H1 (cell line): Measurements from ENCODE around the gene NCK2. TPM values are rescaled to one million over a fixed set of nuclear protein-coding genes. Genes with fewer than 3 reads are reported as not detected.

ENCODE experiments used
- CTCF ChIA-PET: fragments of 300-600 bp; sonication (Branson Sonifier 250); formaldehyde crosslinking; loops from one replicate; lab custom pipeline; 2021; ENCODE audit not compliant: partially characterized antibody; lab: Charles Lee
- POLR2A ChIA-PET: fragments of 300-600 bp; sonication (Branson Sonifier 250); formaldehyde crosslinking; loops from one replicate; lab custom pipeline; 2021; ENCODE audit warnings: inconsistent platforms; ENCODE audit not compliant: partially characterized antibody; lab: Charles Lee
- DNase-seq, 2 experiments: peaks; one replicate each; pipeline versions ENCODE4 v3.0.0 to v3.0.0-alpha.2; 2010 to 2022; ENCODE audit warnings: low spot score in 2 of 2, low read depth in 1 of 2, mixed read lengths in 1 of 2
- FAIRE-seq: peaks from 2 replicates; lab custom pipeline; 2011; peaks lifted over from hg19 to GRCh38; lab: Jason Lieb, UNC
- H2AFZ ChIP-seq: 2 replicates; pipeline ENCODE4 v1.8.1; 2012; ENCODE audit warnings: low read length, inconsistent platforms
- H2AK5ac ChIP-seq: 2 replicates; pipeline ENCODE4 v1.6.1; 2013; ENCODE audit warnings: low read depth, low read length
- H2BK120ac ChIP-seq: replicated peaks from 2 replicates; pipeline ENCODE3; 2013; ENCODE audit warnings: low read depth, low read length, inconsistent platforms
- H2BK12ac ChIP-seq: 2 replicates; pipeline ENCODE4 v1.6.1; 2013; ENCODE audit warnings: low read depth, low read length
- H2BK15ac ChIP-seq: 2 replicates; pipeline ENCODE4 v1.6.1; 2013; ENCODE audit warnings: low read length
- H2BK20ac ChIP-seq: 2 replicates; pipeline ENCODE4 v1.6.1; 2013; ENCODE audit warnings: low read length
- H2BK5ac ChIP-seq: 2 replicates; pipeline ENCODE4 v1.6.1; 2013; ENCODE audit warnings: low read depth, low read length
- H3K14ac ChIP-seq: 2 replicates; pipeline ENCODE4 v1.6.1; 2013; ENCODE audit warnings: inconsistent platforms; ENCODE audit not compliant: insufficient read length
- H3K18ac ChIP-seq: 2 replicates; pipeline ENCODE4 v1.6.1; 2013; ENCODE audit warnings: low read length; ENCODE audit errors: extremely low read depth
- H3K23ac ChIP-seq: 2 replicates; pipeline ENCODE4 v1.6.1; 2013; ENCODE audit warnings: inconsistent platforms; ENCODE audit not compliant: insufficient read length
- H3K23me2 ChIP-seq: 2 replicates; pipeline ENCODE4 v1.6.1; 2013; ENCODE audit warnings: low read depth, low read length
- H3K27ac ChIP-seq: 2 replicates; pipeline ENCODE4 v1.6.1; 2011; ENCODE audit warnings: low read depth, low read length, inconsistent platforms
- H3K27me3 ChIP-seq, 4 experiments: replicated peaks in 1 of 4; 1 replicate in 1 of 4; 2 replicates in 3 of 4; pipeline versions ENCODE4 v1.6.1 to v1.8.1; 2011 to 2013; ENCODE audit warnings: low read length in 3 of 4, mild to moderate bottlenecking in 3 of 4, inconsistent platforms in 2 of 4, mixed read lengths in 2 of 4, moderate library complexity in 1 of 4; ENCODE audit not compliant: control insufficient read depth in 3 of 4, insufficient read depth in 3 of 4; ENCODE audit errors: extremely low read depth in 1 of 4
- H3K36me3 ChIP-seq, 4 experiments: 2 replicates each; pipeline versions ENCODE4 v1.6.1 to v1.8.1; 2011 to 2013; ENCODE audit warnings: mild to moderate bottlenecking in 4 of 4, low read length in 3 of 4, moderate library complexity in 2 of 4, control low read depth in 1 of 4, inconsistent platforms in 1 of 4; ENCODE audit not compliant: insufficient read depth in 4 of 4, control insufficient read depth in 2 of 4
- H3K4ac ChIP-seq: replicated peaks from 2 replicates; pipeline ENCODE3; 2013; ENCODE audit warnings: low read length, low read depth, mixed read lengths, inconsistent platforms; ENCODE audit not compliant: insufficient read length
- H3K4me1 ChIP-seq, 4 experiments: replicated peaks in 1 of 4; 1 replicate in 1 of 4; 2 replicates in 3 of 4; pipeline versions ENCODE4 v1.6.1 to v1.8.1; 2011 to 2013; ENCODE audit warnings: low read length in 3 of 4, inconsistent platforms in 2 of 4, mixed read lengths in 1 of 4; ENCODE audit not compliant: insufficient read depth in 4 of 4, control insufficient read depth in 3 of 4
- H3K4me2 ChIP-seq, 2 experiments: 2 replicates each; pipeline versions ENCODE4 v1.6.1 to v1.8.1; 2011 to 2013; ENCODE audit warnings: low read depth in 2 of 2, low read length in 2 of 2, control low read depth in 1 of 2, inconsistent platforms in 1 of 2, mild to moderate bottlenecking in 1 of 2; ENCODE audit not compliant: insufficient read depth in 1 of 2
- H3K4me3 ChIP-seq, 4 experiments: fragments of 200-600, 300-600 bp in 1 of 4; sonication (generic), shearing (Covaris generic), sonication (Bioruptor Twin) in 1 of 4; 2 replicates each; pipeline versions ENCODE4 v1.5.1 to v1.8.1; 2011 to 2016; ENCODE audit warnings: low read length in 4 of 4, low read depth in 3 of 4, control low read depth in 2 of 4, inconsistent platforms in 2 of 4, mild to moderate bottlenecking in 2 of 4, mixed read lengths in 1 of 4, moderate library complexity in 1 of 4; ENCODE audit not compliant: insufficient read depth in 2 of 4; ENCODE audit errors: extremely low read depth in 1 of 4
- H3K56ac ChIP-seq: replicated peaks from 2 replicates; pipeline ENCODE3; 2013; ENCODE audit warnings: low read depth, mild to moderate bottlenecking, mixed read lengths, low read length, inconsistent platforms; ENCODE audit not compliant: insufficient read length
- H3K79me1 ChIP-seq: 2 replicates; pipeline ENCODE4 v1.6.1; 2013; ENCODE audit warnings: low read depth, low read length, control low read depth
- H3K79me2 ChIP-seq, 2 experiments: 2 replicates each; pipeline versions ENCODE4 v1.6.1 to v1.8.1; 2012 to 2013; ENCODE audit warnings: low read length in 2 of 2, mild to moderate bottlenecking in 2 of 2, inconsistent platforms in 1 of 2; ENCODE audit not compliant: insufficient read depth in 2 of 2, control insufficient read depth in 1 of 2
- H3K9ac ChIP-seq, 4 experiments: replicated peaks in 1 of 4; 1 replicate in 1 of 4; 2 replicates in 3 of 4; pipeline versions ENCODE4 v1.6.1 to v1.8.1; 2011 to 2013; ENCODE audit warnings: low read depth in 3 of 4, low read length in 3 of 4, control low read depth in 2 of 4, mild to moderate bottlenecking in 2 of 4, moderate library complexity in 2 of 4, inconsistent platforms in 1 of 4; ENCODE audit errors: extremely low read depth in 1 of 4
- H3K9me3 ChIP-seq, 2 experiments: 2 replicates each; pipeline versions ENCODE4 v1.6.1 to v1.8.1; 2012 to 2013; ENCODE audit warnings: mild to moderate bottlenecking in 2 of 2, moderate library complexity in 2 of 2, control low read depth in 1 of 2, inconsistent platforms in 1 of 2, low read depth in 1 of 2, low read length in 1 of 2, mixed read lengths in 1 of 2; ENCODE audit not compliant: insufficient read depth in 2 of 2
- H4K20me1 ChIP-seq, 2 experiments: replicated peaks in 1 of 2; 2 replicates each; pipeline versions ENCODE3 to v1.8.1; 2011 to 2013; ENCODE audit warnings: inconsistent platforms in 2 of 2, low read length in 2 of 2, mild to moderate bottlenecking in 1 of 2; ENCODE audit not compliant: insufficient read depth in 2 of 2, control insufficient read depth in 1 of 2
- H4K5ac ChIP-seq: 2 replicates; pipeline ENCODE4 v1.6.1; 2013; ENCODE audit warnings: low read length, low read depth, mixed read lengths, inconsistent platforms; ENCODE audit not compliant: insufficient read length
- H4K8ac ChIP-seq: 2 replicates; pipeline ENCODE4 v1.8.0; 2013; ENCODE audit warnings: mild to moderate bottlenecking, moderate library complexity, low read length, inconsistent platforms; ENCODE audit not compliant: insufficient read depth; ENCODE audit errors: extremely low read depth
- H4K91ac ChIP-seq: replicated peaks from 2 replicates; pipeline ENCODE3; 2013; ENCODE audit warnings: low read length, mixed read lengths, inconsistent platforms; ENCODE audit not compliant: insufficient read length
- SP1 ChIP-seq: IDR thresholded peaks from 2 replicates; pipeline ENCODE4 v1.6.1; 2011; ENCODE audit warnings: low read depth, low read length
- WGBS, 2 experiments: shearing (Covaris generic) in 1 of 2; methylation state at CpG; one replicate each; pipeline versions ENCODE4 v1.1.6 to v1.1.7; 2013 to 2015; ENCODE audit warnings: low lambda C conversion rate in 2 of 2, mixed read lengths in 2 of 2, inconsistent platforms in 1 of 2, low coverage in 1 of 2, missing lambda C conversion rate in 1 of 2; ENCODE audit not compliant: insufficient replicate concordance in 2 of 2, insufficient coverage in 1 of 2, insufficient read length in 1 of 2; ENCODE audit errors: extremely low coverage in 1 of 2, missing lambda C conversion rate in 1 of 2; 5-methylcytosine and 5-hydroxymethylcytosine counted together
- polyA plus RNA-seq, 7 experiments: library from polyadenylated mRNA; depleted of rRNA in 3 of 7; stranded (reverse) in 5 of 7; unstranded in 2 of 7; fragments of >200 nt in 5 of 7; fragments of 200-250 nt in 2 of 7; gene quantifications; 1 replicate in 5 of 7; 2 replicates in 1 of 7; 4 replicates in 1 of 7; pipeline versions ENCODE4 v1.2.1 to v1.2.3, GENCODE V29; 2011 to 2013; ENCODE audit warnings: missing spikeins in 2 of 7, mixed read lengths in 2 of 7
- total RNA-seq: library from RNA; stranded (reverse); fragmentation: NEBNext Ultra II Directional; extraction: Animal tissue kit (Norgen Biotek cat#: 25700); gene quantifications from 2 replicates; pipeline ENCODE4 v1.2.1, GENCODE V29; 2021
- TF ChIP-seq, protein P1 (sequence below): IDR thresholded peaks from 2 replicates; pipeline ENCODE4 v1.6.1; 2012; ENCODE audit warnings: inconsistent platforms

NCK2 gene
- total and polyA plus RNA-seq, 2 of the 8 experiments (the other 6 are each of a cell fraction or from before 2014, with no cell fraction given): 30.3 to 65.7 TPM

DNA sequence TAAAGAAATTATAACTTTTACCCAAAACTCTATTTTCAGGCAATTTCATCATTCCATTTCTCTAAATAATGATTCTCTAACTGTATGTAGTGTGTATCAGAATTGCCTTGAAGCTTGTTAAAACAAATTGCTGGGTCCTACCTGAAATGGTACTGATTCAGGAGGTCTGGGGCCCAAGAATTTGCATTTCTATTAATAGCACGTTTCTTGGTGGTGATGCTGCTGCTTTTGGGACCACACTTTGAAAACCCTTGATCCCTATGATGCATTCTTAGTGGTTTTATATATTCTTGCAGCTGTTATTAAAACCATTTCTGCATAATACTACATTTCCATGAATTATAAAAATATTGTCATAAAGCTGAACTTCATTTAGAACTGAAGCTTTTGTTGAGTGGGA is 140.7 kb downstream of the NCK2 start:
- Histone ChIP-seq H4K5ac (no peak overlapping the region), H3K79me2 (peaks cover 0 to 64% of the 10 kb centered on the region in 2 experiments; a peak in 3 of 4 replicates), H4K91ac (no peak overlapping the region), H3K36me3 (peaks cover 0 to 10% (median 0%) of the 10 kb centered on the region in 4 experiments; a peak in 1 of 8 replicates), H3K27ac (no peak overlapping the region), H3K4me1 (peaks cover 0 to 5% (median under 1%) of the 10 kb centered on the region in 4 experiments; a peak in 5 of 7 replicates), H4K20me1 (peaks cover 0 to 2% of the 10 kb centered on the region in 2 experiments), H2AFZ (no peak overlapping the region), H3K56ac (no peak overlapping the region), H3K14ac (no peak overlapping the region), H2AK5ac (no peak overlapping the region), H3K18ac (no peak overlapping the region), H3K9ac (no peak overlapping the region), H3K27me3 (no peaks in the 10 kb centered on the region), H3K23me2 (no peaks in the 10 kb centered on the region), H3K79me1 (peaks cover 5% of the 10 kb centered on the region), H2BK120ac (no peak overlapping the region), H2BK15ac (no peak overlapping the region), H2BK20ac (no peak overlapping the region), H3K23ac (no peak overlapping the region), H3K4me3 (no peak overlapping the region), H3K9me3 (peaks cover 7 to 11% of the 10 kb centered on the region in 2 experiments; a peak in 3 of 4 replicates), H3K4ac (no peak overlapping the region), H3K4me2 (no peak overlapping the region), H4K8ac (no peak overlapping the region), H2BK12ac (no peak overlapping the region), H2BK5ac (no peak overlapping the region)
- ChIA-PET CTCF (interaction anchor here (0.8 to 1.6 kb wide), 2 partner anchors 34 to 309 kb away, joined by 3 read pairs; no protein-coding TSS in a partner anchor), POLR2A (no interaction called here)
- DNase-seq (no peak), FAIRE-seq (no peak)
- WGBS, 2 experiments: 69% methylated on average over 1 of the region's 1 CpG; no CpG with 5 or more reads in 1 of the 2 experiments
- TF ChIP-seq, protein P1, sequence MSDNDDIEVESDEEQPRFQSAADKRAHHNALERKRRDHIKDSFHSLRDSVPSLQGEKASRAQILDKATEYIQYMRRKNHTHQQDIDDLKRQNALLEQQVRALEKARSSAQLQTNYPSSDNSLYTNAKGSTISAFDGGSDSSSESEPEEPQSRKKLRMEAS: no peak
- TF ChIP-seq SP1: no peak
